Hepatocyte (in vitro differentiated cells): Measurements from ENCODE around the gene TSPYL1. TPM values are rescaled to one million over a fixed set of nuclear protein-coding genes. Genes with fewer than 3 reads are reported as not detected.

Experiments
- DNase-seq: peaks from one replicate; pipeline ENCODE4 v3.0.0-alpha.2; 2016; ENCODE audit warnings: low spot score
- H2AFZ ChIP-seq: fragments of 200-600 bp; sonication (generic); 2 replicates; pipeline ENCODE4 v1.6.0; 2016; ENCODE audit warnings: antibody characterized with exemption, mild to moderate bottlenecking
- H3K27ac ChIP-seq: fragments of 200-600 bp; sonication (generic); 2 replicates; pipeline ENCODE4 v1.5.1; 2016; ENCODE audit warnings: mild to moderate bottlenecking
- H3K27me3 ChIP-seq: fragments of 200-600 bp; sonication (generic); 2 replicates; pipeline ENCODE4 v1.6.1; 2016
- H3K36me3 ChIP-seq: fragments of 200-600 bp; sonication (generic); replicated peaks from 2 replicates; pipeline ENCODE4 v1.5.1; 2016; ENCODE audit warnings: low read depth; ENCODE audit not compliant: insufficient read depth
- H3K4me1 ChIP-seq: fragments of 200-600 bp; sonication (generic); 2 replicates; pipeline ENCODE4 v1.5.1; 2016; ENCODE audit warnings: mild to moderate bottlenecking, moderate library complexity; ENCODE audit not compliant: insufficient read depth
- H3K4me2 ChIP-seq: fragments of 200-600 bp; sonication (generic); 2 replicates; pipeline ENCODE4 v1.6.0; 2016
- H3K4me3 ChIP-seq: fragments of 200-600 bp; sonication (generic); 2 replicates; pipeline ENCODE4 v1.5.1; 2016; ENCODE audit warnings: mild to moderate bottlenecking
- H3K79me2 ChIP-seq: fragments of 200-600 bp; sonication (generic); 2 replicates; pipeline ENCODE4 v1.6.0; 2017; ENCODE audit warnings: mild to moderate bottlenecking
- H3K9me2 ChIP-seq: fragments of 200-600 bp; sonication (generic); replicated peaks from 2 replicates; pipeline ENCODE4 v1.6.0; 2017; ENCODE audit warnings: mild to moderate bottlenecking; ENCODE audit not compliant: insufficient read depth
- H3K9me3 ChIP-seq: fragments of 200-600 bp; sonication (generic); 2 replicates; pipeline ENCODE4 v1.5.1; 2016; ENCODE audit warnings: low read depth, mild to moderate bottlenecking
- H4K20me1 ChIP-seq: fragments of 200-600 bp; sonication (generic); 2 replicates; pipeline ENCODE4 v1.6.0; 2016; ENCODE audit warnings: mild to moderate bottlenecking; ENCODE audit not compliant: insufficient read depth, poor library complexity, severe bottlenecking
- EZH2 ChIP-seq: fragments of 200-600 bp; sonication (generic); IDR thresholded peaks from 2 replicates; pipeline ENCODE4 v1.6.1; 2016; ENCODE audit warnings: antibody characterized with exemption, mild to moderate bottlenecking, borderline replicate concordance
- EZH2phosphoT487 ChIP-seq: fragments of 200-600 bp; sonication (generic); IDR thresholded peaks from one replicate; pipeline ENCODE4 v1.6.1; 2018; ENCODE audit warnings: antibody characterized with exemption, mild to moderate bottlenecking, low read depth, moderate library complexity; ENCODE audit not compliant: unreplicated experiment, severe bottlenecking
- whole genome bisulfite sequencing: methylation state at CpG from one replicate; pipeline ENCODE4 v1.1.6; 2016; ENCODE audit warnings: low lambda C conversion rate; ENCODE audit errors: missing lambda C conversion rate; 5-methylcytosine and 5-hydroxymethylcytosine counted together
- polyA plus RNA-seq: library from polyadenylated mRNA; unstranded; fragments of >200 nt; fragmentation: Nextera tagmentation; extraction: Ambion mirVana; gene quantifications from 2 replicates; pipeline ENCODE4 v1.2.1, GENCODE V29; 2016
- total RNA-seq: library from RNA; depleted of rRNA; stranded (reverse); fragments of >200 nt; gene quantifications from 2 replicates; pipeline ENCODE4 v1.2.3, GENCODE V29; 2014
- TF ChIP-seq, protein P1 (sequence below): fragments of 200-600 bp; sonication (generic); IDR thresholded peaks from 2 replicates; pipeline ENCODE4 v1.5.1; 2016; ENCODE audit warnings: antibody characterized with exemption, mild to moderate bottlenecking; ENCODE audit not compliant: poor library complexity

TSPYL1 gene
- total and polyA plus RNA-seq, 2 experiments from 2014 or later: 32.1 to 85.0 TPM

DNA sequence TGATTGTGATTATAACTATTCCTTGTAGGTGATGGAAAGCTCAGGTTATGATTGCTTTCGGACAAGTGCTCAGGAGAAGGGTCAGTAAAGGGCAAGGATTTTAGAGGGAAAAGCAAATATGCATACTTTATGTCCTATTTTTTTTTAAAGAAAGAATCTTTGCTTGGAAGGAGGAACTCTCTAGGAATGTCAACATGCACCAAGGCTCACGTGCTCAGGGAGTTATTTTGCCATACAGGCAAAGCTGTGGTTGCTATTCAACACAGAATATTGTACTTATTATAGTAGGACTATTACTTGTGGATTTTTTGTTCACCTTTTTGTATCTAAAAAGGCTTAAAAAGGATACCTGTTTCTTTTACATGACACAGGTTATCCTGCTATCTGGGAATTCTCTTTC, 3.0 kb upstream of the TSPYL1 start:
- WGBS: 61% methylated on average over 2 of the region's 2 CpGs
- Histone ChIP-seq H3K27me3 (no peaks in the 10 kb centered on the region), H3K4me1 (peaks cover 17% of the 10 kb centered on the region), H4K20me1 (peaks cover 13% of the 10 kb centered on the region), H3K4me3 (no peak overlapping the region), H3K9me3 (no peaks in the 10 kb centered on the region), H3K27ac (no peak overlapping the region), H3K9me2 (no peaks in the 10 kb centered on the region), H2AFZ (no peak overlapping the region), H3K36me3 (no peaks in the 10 kb centered on the region), H3K79me2 (peaks cover 40% of the 10 kb centered on the region), H3K4me2 (no peak overlapping the region)
- DNase-seq: no peak
- TF ChIP-seq EZH2phosphoT487 (no peak), EZH2 (no peak)
- TF ChIP-seq, protein P1, sequence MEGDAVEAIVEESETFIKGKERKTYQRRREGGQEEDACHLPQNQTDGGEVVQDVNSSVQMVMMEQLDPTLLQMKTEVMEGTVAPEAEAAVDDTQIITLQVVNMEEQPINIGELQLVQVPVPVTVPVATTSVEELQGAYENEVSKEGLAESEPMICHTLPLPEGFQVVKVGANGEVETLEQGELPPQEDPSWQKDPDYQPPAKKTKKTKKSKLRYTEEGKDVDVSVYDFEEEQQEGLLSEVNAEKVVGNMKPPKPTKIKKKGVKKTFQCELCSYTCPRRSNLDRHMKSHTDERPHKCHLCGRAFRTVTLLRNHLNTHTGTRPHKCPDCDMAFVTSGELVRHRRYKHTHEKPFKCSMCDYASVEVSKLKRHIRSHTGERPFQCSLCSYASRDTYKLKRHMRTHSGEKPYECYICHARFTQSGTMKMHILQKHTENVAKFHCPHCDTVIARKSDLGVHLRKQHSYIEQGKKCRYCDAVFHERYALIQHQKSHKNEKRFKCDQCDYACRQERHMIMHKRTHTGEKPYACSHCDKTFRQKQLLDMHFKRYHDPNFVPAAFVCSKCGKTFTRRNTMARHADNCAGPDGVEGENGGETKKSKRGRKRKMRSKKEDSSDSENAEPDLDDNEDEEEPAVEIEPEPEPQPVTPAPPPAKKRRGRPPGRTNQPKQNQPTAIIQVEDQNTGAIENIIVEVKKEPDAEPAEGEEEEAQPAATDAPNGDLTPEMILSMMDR: no peak

DNA sequence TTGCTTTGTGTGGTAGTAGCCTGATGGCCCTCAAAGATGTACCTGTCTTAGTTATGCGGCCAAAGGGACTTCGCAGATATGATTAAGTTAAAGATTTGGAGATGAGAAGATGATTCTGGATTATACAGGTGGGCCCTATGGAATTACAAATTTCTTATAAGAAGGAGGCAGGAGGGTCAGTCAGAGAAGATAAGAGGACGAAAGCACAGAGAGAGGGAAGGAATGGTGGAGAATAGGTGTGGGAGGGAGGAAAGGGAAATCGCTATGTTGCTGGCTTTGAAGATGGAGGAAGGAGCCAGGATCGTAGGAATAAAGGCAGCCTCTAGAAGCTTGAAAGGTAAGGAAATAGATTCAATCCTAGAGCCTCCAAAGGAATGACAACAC, 1.2 kb upstream of the TSPYL1 start:
- WGBS: 93% methylated on average over 5 of the region's 5 CpGs
- TF ChIP-seq EZH2 (no peak), EZH2phosphoT487 (no peak)
- TF ChIP-seq, protein P1: no peak
- peaks cover 30% of the 10 kb centered on the region for H4K20me1 ChIP-seq

DNA sequence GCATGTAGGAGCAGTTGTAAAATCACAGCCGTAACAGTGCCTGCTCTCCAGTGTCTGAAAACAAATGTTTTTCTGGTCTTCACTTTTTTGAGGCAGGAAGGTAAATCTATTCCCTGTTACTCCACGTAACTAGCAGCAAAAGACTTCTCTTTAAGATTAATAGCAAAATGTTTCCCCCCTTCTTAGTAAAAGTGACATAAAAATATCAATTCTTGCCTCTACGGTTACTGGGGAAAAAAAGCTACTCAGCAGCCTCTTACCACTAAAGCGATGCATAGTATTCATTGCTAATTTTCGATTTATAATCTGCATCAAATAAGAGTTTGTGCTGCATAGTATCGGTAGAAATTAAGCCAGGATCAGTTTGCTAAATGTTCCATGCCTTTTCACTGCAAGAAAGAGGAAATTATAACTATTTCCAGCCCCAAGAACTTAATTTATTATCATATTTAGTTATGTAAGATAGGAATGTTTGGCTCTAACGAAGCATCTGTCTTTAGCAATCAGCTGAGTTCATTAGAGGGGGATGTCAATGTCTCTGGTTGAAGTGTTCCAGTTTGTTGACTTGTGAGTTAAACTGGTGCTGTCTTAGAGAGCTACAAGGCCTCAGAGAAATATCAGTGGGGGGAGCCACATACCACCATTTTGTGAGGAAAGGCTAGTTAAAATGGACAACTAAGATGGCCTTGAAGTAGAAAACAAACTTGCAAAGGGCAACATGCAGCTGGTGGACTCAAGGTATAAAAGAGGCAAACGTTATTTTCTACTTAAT, 617 bp upstream of the TSPYL1 start:
- Histone ChIP-seq H3K4me2 (peak overlapping the region; percentile 75), H3K4me1 (peaks cover 20% of the 10 kb centered on the region), H3K79me2 (peaks cover 59% of the 10 kb centered on the region), H3K9me2 (no peaks in the 10 kb centered on the region), H3K27ac (peak overlapping the region; percentile 88), H3K36me3 (no peaks in the 10 kb centered on the region), H3K4me3 (peak overlapping the region; percentile 51), H3K9me3 (no peaks in the 10 kb centered on the region), H2AFZ (peak overlapping the region; percentile 50), H4K20me1 (peaks cover 36% of the 10 kb centered on the region), H3K27me3 (no peaks in the 10 kb centered on the region)
- no peak for DNase-seq
- 29% methylated on average over 8 of the region's 8 CpGs for WGBS
- TF ChIP-seq EZH2phosphoT487 (no peak), EZH2 (no peak)
- TF ChIP-seq, protein P1: no peak

More for the DNA sequence above, 1.2 kb upstream of the TSPYL1 start:
- Histone ChIP-seq H3K9me2 (no peaks in the 10 kb centered on the region), H3K9me3 (no peaks in the 10 kb centered on the region), H3K27me3 (no peaks in the 10 kb centered on the region), H3K27ac (peak overlapping the region; percentile 88), H3K79me2 (peaks cover 53% of the 10 kb centered on the region), H3K36me3 (no peaks in the 10 kb centered on the region), H2AFZ (peak overlapping the region; percentile 50), H3K4me3 (peak overlapping the region; percentile 51), H3K4me1 (peaks cover 20% of the 10 kb centered on the region), H3K4me2 (peak overlapping the region; percentile 75)
- no peak for DNase-seq
